Kidney glomerular epithelial cell (primary cell): Measurements from ENCODE around the gene EME1.
A peak's percentile ranks its signal among the peaks of the same experiment; 100 is the strongest.

Experiments
- DNase-seq: peaks from one replicate; lab custom pipeline; 2025; lab: John Stamatoyannopoulos, UW

The EME1 gene

DNA sequence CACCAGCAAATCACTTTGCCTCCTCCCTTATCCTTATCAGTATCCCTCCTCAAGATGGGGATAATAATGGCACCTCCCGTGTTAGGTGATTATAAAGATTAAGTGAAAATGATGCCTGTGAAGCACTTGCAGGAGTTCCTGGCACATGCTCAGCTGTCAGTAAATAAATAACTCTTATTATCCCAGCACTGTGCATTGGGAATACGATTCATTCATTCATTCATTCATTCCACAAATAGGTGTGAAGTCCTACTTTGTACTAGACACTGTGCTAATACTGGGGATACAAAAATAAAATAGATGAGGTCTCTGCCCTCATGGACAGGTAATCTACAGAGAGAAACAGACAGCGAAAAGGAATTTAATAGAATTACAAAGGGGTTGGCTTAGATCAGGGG, 25.1 kb upstream of the EME1 start:
- DNase-seq, result no peak

DNA sequence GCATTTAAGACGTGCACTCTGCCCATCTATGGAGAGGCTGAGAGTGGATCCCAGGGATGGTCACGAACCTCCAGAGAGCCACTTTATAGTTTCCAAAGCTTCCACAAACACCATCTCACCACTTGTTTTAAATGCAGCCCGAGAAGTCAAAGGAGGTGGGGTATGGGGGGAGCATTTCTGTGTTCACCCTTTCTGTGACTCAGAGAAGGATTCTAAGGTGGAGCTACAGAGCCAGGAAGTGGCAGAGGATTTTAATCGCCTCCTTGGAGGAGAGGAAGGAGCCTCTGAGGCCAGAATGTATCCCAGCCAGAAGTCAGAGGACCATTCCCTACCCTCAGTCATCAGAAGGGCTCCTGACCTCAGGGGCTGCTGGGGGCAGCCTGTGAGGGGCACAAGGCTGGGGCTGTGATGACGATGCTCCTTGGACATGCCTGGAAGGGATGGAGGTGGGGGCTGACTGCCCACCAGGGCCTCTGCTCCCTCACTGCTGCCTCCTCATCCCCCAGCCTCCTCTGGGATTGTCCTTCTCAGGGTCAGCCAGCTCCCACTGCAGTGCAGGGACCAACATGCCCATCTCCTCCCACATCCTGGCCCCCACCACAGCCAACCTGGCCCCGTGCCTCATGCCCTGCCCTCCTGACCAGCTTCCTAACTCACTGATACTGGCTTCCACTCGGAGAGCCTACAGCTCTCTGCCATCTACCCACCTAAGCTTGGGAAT, 24.3 kb upstream of the EME1 start:
- DNase-seq, result no peak

DNA sequence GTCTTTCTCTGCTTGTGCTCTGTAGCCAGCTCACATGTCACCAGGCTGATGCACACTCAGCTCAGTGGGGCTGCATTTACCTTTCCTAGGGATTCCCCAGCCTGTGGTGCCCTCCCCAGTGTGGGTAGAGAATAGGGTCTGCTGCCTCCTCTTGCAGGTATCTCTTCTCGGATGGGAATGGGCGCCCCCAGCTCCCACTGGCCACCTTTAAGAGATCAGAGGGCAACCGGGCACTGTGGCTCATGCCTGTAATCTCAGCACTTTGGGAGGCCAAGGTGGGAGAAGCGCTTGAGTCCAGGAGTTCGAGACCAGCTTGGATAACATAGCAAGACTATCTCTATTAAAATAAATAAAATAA, 23.8 kb upstream of the EME1 start:
- no peak for DNase-seq

DNA sequence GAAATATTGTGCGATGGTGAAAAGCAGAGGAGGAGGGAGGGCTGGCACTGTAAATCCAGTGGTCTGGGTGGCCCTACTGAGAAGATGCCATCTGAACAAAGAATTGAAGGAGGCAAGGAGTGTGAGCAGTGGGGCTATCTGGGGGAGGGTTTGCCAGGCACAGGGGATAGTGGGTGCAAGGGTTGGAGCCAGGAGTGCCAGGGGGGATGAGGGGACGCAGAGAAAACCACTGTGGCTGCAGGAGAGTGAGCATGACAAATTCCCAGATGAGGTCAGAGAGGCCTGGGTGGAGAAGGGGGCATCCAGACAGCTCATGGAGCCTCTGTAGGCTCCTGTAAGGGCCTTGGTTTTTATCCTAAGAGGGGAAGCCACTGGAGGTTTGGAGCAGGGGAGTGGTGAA, 22.3 kb upstream of the EME1 start:
- no peak for DNase-seq

DNA sequence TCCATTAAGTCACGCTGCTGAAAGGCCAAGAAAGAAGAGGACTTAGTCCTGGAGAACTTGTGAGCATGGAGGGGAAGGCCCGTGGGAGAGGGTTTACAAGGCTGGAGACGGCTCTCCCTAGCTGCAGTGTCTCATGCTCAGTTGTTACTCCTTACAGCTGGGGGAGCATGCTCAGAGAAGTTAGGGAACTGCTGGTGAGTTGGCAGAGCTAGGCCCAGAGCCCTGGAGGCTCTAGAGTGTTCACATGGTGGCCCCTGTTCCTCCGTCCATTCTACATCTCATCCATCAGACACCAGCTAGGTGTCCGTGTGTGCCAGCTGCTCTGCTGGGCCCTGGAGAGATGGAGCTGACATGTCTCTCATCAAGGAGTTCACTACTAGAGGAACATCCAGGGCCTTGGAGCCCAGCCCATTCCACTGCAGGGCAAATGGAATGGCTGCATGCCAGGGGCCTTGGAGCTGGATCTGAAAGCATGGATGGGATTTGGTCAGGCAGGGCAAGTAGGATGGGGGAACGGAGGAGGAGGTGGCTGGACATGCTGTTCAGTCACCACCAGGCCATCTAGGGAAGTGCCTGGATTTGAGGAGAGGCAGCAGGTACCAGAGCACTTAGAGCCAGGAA, 20.8 kb upstream of the EME1 start:
- no peak for DNase-seq

DNA sequence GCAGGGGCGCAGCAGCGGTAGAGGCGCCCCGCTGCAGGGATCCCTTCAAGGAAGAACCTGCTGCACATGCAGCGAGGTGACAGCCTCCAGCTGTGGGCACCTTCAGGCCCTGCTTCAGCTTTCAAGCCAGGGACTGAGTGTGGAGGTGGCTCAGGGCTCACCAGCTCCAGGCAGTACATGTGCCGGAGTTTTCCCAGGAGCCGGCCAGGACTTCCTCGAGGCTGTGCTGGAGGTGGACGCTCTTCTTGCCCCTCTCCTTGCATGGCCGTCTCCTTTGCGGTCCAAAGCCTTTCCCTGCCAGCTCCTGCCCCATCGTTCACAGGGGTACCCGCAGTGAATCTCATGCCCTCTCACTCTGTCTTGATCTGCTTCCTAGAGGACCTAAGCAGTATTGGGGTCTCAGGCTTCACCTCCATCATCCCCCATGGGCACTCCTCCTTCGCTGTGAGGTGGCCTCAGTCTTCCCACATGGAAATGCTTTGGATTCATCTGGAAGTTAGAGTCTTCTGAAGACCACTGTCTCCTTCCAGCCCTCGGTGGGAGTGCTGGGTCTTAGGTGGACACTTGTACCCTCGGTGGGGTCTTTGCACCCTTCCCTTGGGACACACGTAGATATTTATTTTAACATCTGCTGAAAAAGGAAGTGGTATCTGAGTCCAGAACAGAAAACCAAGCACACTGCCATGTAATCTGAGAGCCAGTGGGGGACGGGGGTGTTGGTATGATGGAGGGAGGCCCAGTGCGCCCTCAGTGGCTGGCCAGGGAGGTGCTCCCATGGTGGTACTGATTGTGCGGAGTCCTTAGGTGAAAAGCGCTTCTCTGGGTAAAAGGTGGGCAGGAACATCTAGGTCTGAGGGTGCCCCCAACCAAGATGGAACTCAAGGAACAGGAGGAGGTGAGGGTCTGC, 20.1 kb upstream of the EME1 start:
- DNase-seq, result no peak

DNA sequence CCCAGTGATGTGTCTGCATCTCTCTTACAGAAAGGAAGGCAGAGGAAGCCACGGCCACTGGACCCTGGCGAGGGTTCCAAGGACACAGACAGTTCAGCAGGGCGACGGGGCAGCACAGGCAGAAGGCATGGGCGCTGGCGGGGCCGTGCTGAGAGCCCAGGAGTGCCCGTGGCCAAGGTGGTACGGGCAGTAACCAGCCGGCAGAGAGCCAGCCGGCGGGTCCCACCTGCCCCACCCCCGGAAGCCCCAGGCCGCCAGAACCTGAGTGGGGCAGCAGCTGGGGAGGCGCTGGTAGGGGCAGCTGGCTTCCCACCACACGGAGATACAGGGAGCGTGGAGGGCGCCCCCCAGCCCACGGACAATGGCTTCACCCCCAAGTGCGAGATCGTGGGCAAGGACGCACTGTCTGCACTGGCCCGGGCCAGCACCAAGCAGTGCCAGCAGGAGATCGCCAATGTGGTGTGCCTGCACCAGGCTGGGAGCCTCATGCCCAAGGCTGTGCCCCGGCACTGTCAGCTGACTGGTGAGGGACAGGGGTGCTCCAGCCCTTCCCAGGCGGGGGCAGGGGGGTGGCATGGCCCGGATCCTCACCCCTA, 19.3 kb upstream of the EME1 start:
- no peak for DNase-seq

DNA sequence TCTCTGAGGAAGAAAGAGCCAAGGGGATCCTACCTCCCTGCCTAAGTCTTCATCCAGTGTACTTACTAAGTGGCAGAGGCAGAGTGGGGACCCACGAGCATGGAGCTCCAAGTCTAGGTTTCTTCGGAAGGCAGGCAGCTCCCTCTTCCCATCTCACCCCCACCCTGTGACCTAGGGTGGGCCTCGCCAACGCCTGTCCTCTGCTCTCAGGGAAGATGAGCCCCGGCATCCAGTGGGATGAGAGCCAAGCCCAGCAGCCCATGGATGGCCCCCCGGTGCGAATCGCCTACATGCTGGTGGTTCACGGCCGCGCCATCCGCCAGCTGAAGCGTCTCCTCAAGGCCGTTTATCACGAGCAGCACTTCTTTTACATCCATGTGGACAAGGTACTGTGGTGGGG, 18.8 kb upstream of the EME1 start:
- DNase-seq, result no peak

DNA sequence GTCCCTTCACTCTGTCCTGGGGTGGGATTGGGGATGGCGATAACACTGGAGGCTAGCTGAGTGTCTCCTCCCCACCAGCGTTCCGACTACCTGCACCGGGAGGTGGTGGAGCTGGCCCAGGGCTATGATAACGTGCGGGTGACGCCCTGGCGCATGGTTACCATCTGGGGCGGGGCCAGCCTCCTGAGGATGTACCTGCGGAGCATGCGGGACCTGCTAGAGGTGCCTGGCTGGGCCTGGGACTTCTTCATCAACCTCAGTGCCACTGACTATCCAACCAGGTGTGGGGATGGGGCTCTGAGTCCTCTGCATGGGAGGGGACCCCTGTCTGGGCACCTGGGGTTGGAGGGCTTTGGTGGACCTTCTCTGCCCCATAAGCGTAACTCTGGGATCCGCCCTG, 18.3 kb upstream of the EME1 start:
- no peak for DNase-seq

DNA sequence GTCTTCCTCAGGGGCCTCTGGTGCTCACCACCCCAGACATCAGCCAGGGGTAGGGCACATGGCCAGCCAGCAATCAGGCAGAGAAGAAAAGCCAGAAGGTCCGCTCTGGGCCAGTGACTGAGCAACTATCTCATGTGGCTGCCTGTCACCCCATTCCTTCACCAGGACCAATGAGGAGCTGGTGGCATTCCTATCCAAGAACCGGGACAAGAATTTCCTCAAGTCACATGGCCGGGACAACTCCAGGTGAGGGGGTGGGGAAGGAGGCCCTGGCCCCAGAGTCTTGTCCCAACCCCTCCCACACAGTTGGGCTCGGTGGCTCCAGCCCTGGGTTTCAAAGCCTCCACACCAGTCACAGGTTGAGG, 17.7 kb upstream of the EME1 start:
- DNase-seq, result no peak

DNA sequence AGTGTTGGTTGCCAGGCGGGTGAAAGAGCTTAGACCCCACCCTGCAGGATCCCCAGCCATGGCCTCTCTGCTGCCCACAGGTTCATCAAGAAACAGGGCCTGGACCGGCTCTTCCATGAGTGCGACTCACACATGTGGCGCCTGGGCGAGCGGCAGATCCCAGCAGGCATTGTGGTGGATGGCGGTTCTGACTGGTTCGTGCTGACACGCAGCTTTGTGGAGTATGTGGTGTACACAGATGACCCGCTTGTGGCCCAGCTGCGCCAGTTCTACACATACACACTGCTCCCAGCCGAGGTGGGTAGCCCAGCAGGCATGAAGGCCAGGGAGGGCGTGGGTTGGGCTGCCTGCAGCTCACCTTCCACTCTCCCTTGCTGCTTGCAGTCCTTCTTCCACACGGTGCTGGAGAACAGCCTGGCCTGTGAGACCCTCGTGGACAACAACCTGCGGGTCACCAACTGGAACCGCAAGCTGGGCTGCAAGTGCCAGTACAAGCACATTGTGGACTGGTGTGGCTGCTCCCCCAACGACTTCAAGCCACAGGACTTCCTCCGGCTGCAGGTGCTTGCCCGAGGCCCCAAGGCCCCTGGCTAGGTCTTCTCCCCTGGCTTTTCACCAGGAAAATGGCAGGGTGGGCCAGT, 17.2 kb upstream of the EME1 start:
- no peak for DNase-seq

DNA sequence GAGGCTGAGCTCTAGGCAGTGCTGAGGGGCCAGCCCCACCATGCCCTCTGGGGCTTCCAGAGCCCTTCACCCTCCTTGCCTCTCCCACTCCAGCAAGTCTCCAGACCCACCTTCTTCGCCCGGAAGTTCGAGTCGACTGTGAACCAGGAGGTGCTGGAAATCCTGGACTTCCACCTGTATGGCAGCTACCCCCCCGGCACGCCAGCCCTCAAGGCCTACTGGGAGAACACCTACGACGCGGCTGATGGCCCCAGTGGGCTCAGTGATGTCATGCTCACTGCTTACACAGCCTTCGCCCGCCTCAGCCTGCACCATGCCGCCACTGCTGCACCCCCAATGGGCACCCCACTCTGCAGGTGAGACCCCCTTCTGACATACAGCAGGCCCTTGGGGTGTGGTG, 16.6 kb upstream of the EME1 start:
- no peak for DNase-seq

DNA sequence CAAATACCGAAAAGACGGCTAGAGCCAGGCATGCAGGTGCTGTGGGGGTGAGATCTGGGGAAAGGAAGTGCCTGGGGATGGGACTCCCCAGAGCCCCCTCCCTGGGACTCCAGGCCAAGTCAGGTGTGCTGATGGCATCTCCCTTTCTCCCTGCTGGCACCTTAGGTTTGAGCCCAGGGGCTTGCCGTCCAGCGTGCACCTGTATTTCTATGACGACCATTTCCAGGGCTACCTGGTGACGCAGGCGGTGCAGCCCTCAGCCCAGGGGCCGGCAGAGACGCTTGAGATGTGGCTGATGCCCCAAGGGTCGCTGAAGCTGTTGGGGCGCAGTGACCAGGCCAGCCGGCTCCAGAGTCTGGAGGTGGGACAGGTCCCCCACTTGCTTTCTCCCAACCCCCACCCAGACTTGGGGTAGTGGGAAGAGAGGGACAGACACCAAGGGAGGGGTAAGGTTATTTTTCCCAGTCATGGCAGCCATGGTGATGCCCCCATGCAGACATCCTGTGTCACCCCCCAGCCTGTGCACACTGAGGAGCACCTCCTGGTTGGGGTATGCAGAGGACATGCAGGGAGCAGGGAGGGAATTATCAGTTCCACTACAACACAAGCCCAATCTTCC, 16.0 kb upstream of the EME1 start:
- DNase-seq, result no peak

DNA sequence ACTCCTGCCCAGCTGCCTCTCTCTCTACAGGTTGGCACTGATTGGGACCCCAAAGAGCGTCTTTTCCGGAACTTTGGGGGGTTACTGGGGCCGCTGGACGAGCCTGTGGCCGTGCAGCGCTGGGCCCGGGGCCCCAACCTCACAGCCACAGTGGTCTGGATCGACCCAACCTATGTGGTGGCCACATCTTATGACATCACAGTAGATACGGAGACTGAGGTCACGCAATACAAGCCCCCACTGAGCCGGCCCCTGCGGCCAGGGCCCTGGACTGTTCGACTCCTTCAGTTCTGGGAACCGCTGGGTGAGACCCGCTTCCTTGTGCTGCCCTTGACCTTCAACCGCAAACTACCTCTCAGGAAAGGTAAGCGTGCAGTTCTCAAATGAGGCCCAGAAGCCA, 14.9 kb upstream of the EME1 start:
- DNase-seq, result no peak

DNA sequence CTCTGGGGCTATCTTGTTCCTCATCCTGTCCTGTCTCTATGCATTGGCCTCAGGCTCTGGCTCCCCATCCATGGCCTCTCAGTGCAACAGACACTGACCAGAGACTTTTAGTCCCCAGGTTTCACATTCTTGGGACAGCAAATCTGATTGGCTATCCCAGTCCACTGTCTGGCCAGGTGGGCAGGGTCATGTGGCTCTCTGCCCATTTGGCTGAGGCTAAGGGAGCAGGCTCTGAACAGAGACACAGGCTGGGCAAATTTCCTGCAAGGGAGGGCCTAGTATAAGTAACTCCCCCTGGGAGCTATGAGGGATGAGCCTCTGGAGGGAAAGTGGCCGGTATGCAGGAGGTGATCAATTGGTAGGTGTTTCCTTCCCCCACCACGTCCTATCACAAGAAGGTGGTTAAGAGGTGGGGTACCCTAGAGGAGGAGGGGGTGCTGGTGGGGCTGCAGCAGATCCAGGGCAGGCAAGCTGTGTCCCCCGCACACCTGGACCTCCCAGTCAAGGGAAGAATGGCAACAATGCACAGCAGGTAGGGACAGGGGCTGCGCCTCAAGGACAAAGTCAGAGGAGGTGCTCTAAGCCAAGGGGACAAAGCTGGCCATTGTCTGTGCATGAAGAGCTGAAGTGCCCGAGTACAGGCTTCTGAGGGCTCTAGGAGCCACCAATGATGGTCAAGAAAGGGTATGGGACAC, 13.9 kb upstream of the EME1 start:
- DNase-seq, result no peak

DNA sequence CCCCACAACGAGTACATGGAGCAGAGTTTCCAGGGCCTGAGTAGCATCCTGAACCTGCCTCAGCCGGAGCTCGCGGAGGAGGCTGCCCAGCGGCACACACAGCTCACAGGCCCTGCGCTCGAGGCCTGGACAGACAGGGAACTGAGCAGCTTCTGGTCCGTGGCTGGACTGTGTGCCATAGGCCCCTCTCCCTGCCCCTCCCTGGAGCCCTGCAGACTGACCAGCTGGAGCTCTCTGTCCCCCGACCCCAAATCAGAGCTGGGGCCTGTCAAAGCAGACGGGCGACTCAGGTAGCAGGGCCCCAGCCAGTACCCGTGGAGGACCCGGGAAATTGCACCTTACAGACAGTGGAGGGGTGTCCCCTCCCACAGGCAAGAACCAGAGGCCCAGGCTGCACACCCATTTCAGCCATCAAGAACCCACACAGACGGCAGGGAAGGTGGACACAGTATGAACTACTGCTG, 13.0 kb upstream of the EME1 start:
- no peak for DNase-seq

DNA sequence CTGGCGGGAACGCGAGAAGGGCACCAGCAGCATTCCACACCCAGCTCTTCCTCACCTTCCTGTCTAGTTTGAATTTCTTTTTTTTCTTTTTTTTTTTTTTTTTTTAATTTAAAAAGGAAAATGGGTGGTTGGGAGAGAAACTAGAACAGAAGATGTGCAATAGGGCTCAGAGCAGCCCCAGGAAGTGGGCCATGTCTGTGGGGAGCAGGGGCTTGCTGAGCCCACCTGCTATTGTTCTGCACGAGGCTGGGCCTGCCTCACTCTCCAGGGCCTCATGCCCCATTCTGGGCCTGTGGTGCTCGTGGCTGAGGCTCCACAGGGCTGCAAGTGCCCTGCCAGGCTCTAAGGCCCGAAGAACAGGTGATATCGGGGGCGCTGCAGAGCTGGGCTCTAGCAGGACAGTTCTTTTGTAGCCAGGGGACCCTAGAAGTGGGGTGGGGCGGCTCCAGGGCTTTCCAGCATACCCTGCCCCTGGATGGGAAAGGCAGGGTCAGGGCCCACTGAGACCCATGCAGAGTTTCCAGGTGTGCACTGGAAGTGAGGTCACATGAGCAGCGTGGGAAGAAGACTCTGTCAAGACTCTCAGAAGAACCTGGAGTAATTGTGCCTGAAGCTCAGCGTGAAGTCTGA, 12.4 kb upstream of the EME1 start:
- no peak for DNase-seq

DNA sequence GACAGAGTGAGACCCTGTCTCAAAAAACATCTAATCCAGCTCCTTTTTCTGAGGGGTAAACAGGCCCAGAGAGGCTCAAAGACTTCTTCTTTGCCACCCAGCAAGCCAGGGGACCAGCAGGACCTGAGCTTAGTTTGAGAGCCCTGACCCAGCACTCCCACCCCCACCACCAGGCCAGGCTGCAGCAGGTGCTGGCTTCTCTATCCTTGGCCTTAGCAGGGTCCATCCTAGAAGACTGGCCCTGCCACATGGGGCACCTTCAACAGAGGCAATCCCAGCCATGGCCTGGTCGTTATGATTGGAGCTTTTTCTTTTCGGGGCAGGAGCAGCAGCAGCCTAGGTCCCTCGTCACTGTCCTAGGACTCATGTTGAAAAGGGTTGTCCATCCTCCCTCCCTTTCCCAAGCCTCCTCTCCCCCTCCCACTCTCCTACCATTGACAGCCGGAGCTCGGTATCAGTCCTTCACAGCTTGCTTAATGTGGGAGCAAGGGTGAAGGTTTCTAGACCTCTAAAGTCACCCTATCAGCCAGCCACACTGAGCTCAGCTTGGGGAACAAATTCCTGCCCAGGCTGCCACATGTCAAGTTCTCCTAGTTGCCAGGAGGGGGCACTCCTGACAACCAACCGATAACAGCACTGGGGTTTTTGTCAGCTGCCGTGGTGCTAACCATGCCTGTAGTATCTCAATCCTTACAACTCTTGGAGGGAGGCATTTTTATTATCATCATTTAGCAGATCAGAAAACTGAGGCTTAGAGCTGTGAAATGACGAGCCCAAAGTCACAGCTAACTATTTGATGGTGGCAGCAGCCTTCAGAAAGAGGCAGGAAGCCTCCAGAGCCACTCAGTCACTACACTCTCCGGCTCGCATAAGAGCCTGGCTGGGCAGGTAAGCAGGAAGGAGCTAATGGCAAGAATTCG, 11.2 kb upstream of the EME1 start:
- DNase-seq, result peak; percentile 35

DNA sequence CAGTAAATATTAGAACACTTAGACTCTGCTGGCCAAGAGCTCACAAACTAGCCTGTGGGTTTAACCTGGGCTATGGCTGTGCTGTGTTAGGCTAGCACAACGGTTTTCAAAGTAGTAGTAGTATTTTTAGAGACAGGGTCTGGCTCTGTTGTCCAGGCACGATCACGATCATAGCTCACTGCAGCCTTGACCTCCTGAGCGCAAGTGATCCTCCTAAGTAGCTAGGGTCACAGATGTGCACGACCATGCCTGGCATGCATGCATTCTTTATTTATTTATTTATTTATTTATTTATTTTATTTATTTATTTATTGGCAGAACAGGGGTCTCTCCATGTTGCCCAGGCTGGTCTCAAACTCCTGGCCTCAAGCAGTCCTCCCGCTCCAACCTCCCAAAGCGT, 10.4 kb upstream of the EME1 start:
- no peak for DNase-seq
